ENCODE results near the gene CEP152. TPM values are rescaled to one million over a fixed set of nuclear protein-coding genes. Genes with fewer than 3 reads are reported as not detected.

CEP152 gene
- total and polyA plus RNA-seq, 9 of the 15 experiments (the other 6 are each of a cell fraction or from before 2014, with no cell fraction given): 9.9 to 43.0 (median 23.6) TPM

DNA sequence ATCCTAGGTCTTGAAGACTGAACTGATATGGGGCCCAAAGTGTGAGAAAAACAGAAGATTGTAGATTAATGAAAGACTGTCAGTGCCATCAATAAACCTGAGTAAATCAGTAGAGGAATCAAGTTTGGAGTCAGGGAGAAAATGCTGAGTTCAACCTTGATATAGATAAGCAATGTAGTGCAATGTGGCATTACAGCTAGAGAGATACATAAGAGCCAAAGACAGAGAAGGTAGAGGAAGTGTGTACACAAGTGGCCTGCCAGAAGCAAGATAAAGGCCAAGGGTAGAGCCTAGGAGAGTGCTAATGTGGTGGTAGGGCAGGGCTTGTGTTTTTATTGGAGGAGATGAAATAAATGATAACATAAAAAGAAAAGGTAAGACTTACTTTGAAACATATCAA is 41.1 kb upstream of the CEP152 start (continued):
- TF ChIP-seq, protein P1, sequence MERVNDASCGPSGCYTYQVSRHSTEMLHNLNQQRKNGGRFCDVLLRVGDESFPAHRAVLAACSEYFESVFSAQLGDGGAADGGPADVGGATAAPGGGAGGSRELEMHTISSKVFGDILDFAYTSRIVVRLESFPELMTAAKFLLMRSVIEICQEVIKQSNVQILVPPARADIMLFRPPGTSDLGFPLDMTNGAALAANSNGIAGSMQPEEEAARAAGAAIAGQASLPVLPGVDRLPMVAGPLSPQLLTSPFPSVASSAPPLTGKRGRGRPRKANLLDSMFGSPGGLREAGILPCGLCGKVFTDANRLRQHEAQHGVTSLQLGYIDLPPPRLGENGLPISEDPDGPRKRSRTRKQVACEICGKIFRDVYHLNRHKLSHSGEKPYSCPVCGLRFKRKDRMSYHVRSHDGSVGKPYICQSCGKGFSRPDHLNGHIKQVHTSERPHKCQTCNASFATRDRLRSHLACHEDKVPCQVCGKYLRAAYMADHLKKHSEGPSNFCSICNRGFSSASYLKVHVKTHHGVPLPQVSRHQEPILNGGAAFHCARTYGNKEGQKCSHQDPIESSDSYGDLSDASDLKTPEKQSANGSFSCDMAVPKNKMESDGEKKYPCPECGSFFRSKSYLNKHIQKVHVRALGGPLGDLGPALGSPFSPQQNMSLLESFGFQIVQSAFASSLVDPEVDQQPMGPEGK (CRISPR knock-in tag; IDR thresholded peaks at IDR 0.05; ENCODE audit: borderline replicate concordance): no peak
- TF ChIP-seq BRD4 (IDR thresholded peaks at IDR 0.05): no peak
- TF ChIP-seq LCOR (CRISPR knock-in tag; IDR thresholded peaks at IDR 0.05): no peak
- no peak for TF ChIP-seq RBM14 (IDR thresholded peaks at IDR 0.05; ENCODE audit: borderline replicate concordance, insufficient read depth, low read depth, low read length)
- TF ChIP-seq POU5F1 (IDR thresholded peaks at IDR 0.05; ENCODE audit: borderline replicate concordance, low read depth, low read length, partially characterized antibody): no peak
- TF ChIP-seq SPI1 (IDR thresholded peaks at IDR 0.05; ENCODE audit: borderline replicate concordance, low read depth, low read length): peak; percentile 36; the same call in 1 of the 2 replicates
- TF ChIP-seq, protein P2, sequence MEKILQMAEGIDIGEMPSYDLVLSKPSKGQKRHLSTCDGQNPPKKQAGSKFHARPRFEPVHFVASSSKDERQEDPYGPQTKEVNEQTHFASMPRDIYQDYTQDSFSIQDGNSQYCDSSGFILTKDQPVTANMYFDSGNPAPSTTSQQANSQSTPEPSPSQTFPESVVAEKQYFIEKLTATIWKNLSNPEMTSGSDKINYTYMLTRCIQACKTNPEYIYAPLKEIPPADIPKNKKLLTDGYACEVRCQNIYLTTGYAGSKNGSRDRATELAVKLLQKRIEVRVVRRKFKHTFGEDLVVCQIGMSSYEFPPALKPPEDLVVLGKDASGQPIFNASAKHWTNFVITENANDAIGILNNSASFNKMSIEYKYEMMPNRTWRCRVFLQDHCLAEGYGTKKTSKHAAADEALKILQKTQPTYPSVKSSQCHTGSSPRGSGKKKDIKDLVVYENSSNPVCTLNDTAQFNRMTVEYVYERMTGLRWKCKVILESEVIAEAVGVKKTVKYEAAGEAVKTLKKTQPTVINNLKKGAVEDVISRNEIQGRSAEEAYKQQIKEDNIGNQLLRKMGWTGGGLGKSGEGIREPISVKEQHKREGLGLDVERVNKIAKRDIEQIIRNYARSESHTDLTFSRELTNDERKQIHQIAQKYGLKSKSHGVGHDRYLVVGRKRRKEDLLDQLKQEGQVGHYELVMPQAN (IDR thresholded peaks at IDR 0.05; ENCODE audit: borderline replicate concordance): no peak
- TF ChIP-seq MCM5 (IDR thresholded peaks at IDR 0.05; ENCODE audit: low read depth): no peak
- TF ChIP-seq, protein P3, sequence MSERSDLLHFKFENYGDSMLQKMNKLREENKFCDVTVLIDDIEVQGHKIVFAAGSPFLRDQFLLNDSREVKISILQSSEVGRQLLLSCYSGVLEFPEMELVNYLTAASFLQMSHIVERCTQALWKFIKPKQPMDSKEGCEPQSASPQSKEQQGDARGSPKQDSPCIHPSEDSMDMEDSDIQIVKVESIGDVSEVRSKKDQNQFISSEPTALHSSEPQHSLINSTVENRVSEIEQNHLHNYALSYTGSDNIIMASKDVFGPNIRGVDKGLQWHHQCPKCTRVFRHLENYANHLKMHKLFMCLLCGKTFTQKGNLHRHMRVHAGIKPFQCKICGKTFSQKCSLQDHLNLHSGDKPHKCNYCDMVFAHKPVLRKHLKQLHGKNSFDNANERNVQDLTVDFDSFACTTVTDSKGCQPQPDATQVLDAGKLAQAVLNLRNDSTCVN (CRISPR knock-in tag; IDR thresholded peaks at IDR 0.05): no peak
- TF ChIP-seq, protein P4, sequence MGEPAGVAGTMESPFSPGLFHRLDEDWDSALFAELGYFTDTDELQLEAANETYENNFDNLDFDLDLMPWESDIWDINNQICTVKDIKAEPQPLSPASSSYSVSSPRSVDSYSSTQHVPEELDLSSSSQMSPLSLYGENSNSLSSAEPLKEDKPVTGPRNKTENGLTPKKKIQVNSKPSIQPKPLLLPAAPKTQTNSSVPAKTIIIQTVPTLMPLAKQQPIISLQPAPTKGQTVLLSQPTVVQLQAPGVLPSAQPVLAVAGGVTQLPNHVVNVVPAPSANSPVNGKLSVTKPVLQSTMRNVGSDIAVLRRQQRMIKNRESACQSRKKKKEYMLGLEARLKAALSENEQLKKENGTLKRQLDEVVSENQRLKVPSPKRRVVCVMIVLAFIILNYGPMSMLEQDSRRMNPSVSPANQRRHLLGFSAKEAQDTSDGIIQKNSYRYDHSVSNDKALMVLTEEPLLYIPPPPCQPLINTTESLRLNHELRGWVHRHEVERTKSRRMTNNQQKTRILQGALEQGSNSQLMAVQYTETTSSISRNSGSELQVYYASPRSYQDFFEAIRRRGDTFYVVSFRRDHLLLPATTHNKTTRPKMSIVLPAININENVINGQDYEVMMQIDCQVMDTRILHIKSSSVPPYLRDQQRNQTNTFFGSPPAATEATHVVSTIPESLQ (CRISPR knock-in tag; IDR thresholded peaks at IDR 0.05): no peak
- no peak for TF ChIP-seq STAG1 (CRISPR knock-in tag; IDR thresholded peaks at IDR 0.05; ENCODE audit: borderline replicate concordance)
- TF ChIP-seq RNF2 (IDR thresholded peaks at IDR 0.05): no peak
- no peak for TF ChIP-seq TEAD1 (CRISPR knock-in tag; IDR thresholded peaks at IDR 0.05)
- no peak for TF ChIP-seq MTA3 (IDR thresholded peaks at IDR 0.05; ENCODE audit: borderline replicate concordance)
- no peak for TF ChIP-seq ZBTB17 (CRISPR knock-in tag; IDR thresholded peaks at IDR 0.05)
- TF ChIP-seq, protein P5, sequence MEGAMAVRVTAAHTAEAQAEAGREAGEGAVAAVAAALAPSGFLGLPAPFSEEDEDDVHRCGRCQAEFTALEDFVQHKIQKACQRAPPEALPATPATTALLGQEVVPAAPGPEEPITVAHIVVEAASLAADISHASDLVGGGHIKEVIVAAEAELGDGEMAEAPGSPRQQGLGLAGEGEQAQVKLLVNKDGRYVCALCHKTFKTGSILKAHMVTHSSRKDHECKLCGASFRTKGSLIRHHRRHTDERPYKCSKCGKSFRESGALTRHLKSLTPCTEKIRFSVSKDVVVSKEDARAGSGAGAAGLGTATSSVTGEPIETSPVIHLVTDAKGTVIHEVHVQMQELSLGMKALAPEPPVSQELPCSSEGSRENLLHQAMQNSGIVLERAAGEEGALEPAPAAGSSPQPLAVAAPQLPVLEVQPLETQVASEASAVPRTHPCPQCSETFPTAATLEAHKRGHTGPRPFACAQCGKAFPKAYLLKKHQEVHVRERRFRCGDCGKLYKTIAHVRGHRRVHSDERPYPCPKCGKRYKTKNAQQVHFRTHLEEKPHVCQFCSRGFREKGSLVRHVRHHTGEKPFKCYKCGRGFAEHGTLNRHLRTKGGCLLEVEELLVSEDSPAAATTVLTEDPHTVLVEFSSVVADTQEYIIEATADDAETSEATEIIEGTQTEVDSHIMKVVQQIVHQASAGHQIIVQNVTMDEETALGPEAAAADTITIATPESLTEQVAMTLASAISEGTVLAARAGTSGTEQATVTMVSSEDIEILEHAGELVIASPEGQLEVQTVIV (CRISPR knock-in tag; IDR thresholded peaks at IDR 0.05; ENCODE audit: borderline replicate concordance): no peak
- TF ChIP-seq COPS2 (conservative IDR thresholded peaks at IDR 0.05): no peak
- no peak for TF ChIP-seq MYC (IDR thresholded peaks at IDR 0.05; ENCODE audit: low read depth, low read length)
- no peak for TF ChIP-seq MYC (CRISPR knock-in tag; IDR thresholded peaks at IDR 0.05; ENCODE audit: borderline replicate concordance, low read depth)
